ENCODE results near the gene C4B.

Gene C4B

GRCh38 chr6:32070814-32071543 lies 56.4 kb downstream of the C4B start:
- TF ChIP-seq CTCF (IDR thresholded peaks at IDR 0.05; ENCODE audit: poor library complexity, severe bottlenecking) = no peak
- ATAC-seq (ENCODE audit: low read depth) (no peak), DNase-seq (ENCODE audit: low spot score) (peak; percentile 35)

GRCh38 chr6:32073101-32073500 lies 58.5 kb downstream of the C4B start:
- no peak for TF ChIP-seq CTCF (IDR thresholded peaks at IDR 0.05; ENCODE audit: poor library complexity, severe bottlenecking)
- no peaks in the 10 kb centered on the region for H3K36me3 ChIP-seq (ENCODE audit: low read depth)
- ATAC-seq (ENCODE audit: low read depth) (no peak), DNase-seq (ENCODE audit: low spot score) (no peak)
- no peak overlapping the region for H3K4me3 ChIP-seq (ENCODE audit: severe bottlenecking)
- H3K27me3 ChIP-seq (ENCODE audit: insufficient read depth, poor library complexity, severe bottlenecking) = no peaks in the 10 kb centered on the region
- H3K27ac ChIP-seq (ENCODE audit: poor library complexity, severe bottlenecking) = no peak overlapping the region
- H3K4me1 ChIP-seq (ENCODE audit: insufficient read depth, poor library complexity, severe bottlenecking) = peaks cover 11% of the 10 kb centered on the region
- no peaks in the 10 kb centered on the region for H3K9me3 ChIP-seq (ENCODE audit: severe bottlenecking)

More at GRCh38 chr6:32070814-32071543, 56.4 kb downstream of the C4B start:
- Histone ChIP-seq H3K4me1 (ENCODE audit: insufficient read depth, poor library complexity, severe bottlenecking) (no peaks in the 10 kb centered on the region), H3K36me3 (ENCODE audit: low read depth) (no peaks in the 10 kb centered on the region), H3K4me3 (ENCODE audit: severe bottlenecking) (no peak overlapping the region), H3K27ac (ENCODE audit: poor library complexity, severe bottlenecking) (no peak overlapping the region), H3K9me3 (ENCODE audit: severe bottlenecking) (no peaks in the 10 kb centered on the region), H3K27me3 (ENCODE audit: insufficient read depth, poor library complexity, severe bottlenecking) (no peaks in the 10 kb centered on the region)

GRCh38 chr6:32073613-32074012 lies 59.0 kb downstream of the C4B start:
- peak; percentile 38 for DNase-seq (ENCODE audit: low spot score)
- TF ChIP-seq CTCF (IDR thresholded peaks at IDR 0.05; ENCODE audit: poor library complexity, severe bottlenecking) = no peak
- no peaks in the 10 kb centered on the region for H3K27me3 ChIP-seq (ENCODE audit: insufficient read depth, poor library complexity, severe bottlenecking)
- no peak for ATAC-seq (ENCODE audit: low read depth)
- H3K4me3 ChIP-seq (ENCODE audit: severe bottlenecking) = no peak overlapping the region
- H3K9me3 ChIP-seq (ENCODE audit: severe bottlenecking) = no peaks in the 10 kb centered on the region
- peaks cover 11% of the 10 kb centered on the region for H3K4me1 ChIP-seq (ENCODE audit: insufficient read depth, poor library complexity, severe bottlenecking)
- no peak overlapping the region for H3K27ac ChIP-seq (ENCODE audit: poor library complexity, severe bottlenecking)
- no peaks in the 10 kb centered on the region for H3K36me3 ChIP-seq (ENCODE audit: low read depth)

- Histone ChIP-seq H3K27ac (ENCODE audit: poor library complexity, severe bottlenecking) (no peak overlapping the region), H3K4me3 (ENCODE audit: severe bottlenecking) (no peak overlapping the region), H3K36me3 (ENCODE audit: low read depth) (no peaks in the 10 kb centered on the region), H3K9me3 (ENCODE audit: severe bottlenecking) (no peaks in the 10 kb centered on the region), H3K4me1 (ENCODE audit: insufficient read depth, poor library complexity, severe bottlenecking) (peaks cover 18% of the 10 kb centered on the region), H3K27me3 (ENCODE audit: insufficient read depth, poor library complexity, severe bottlenecking) (no peaks in the 10 kb centered on the region)
- ATAC-seq (ENCODE audit: low read depth) = no peak
- DNase-seq (ENCODE audit: low spot score) = no peak
- no peak for TF ChIP-seq CTCF (IDR thresholded peaks at IDR 0.05; ENCODE audit: poor library complexity, severe bottlenecking)
These were observed 60.5 kb downstream of the C4B start for GRCh38 chr6:32074996-32075532.

- no peaks in the 10 kb centered on the region for H3K27me3 ChIP-seq (ENCODE audit: insufficient read depth, poor library complexity, severe bottlenecking)
- H3K9me3 ChIP-seq (ENCODE audit: severe bottlenecking) = no peaks in the 10 kb centered on the region
- H3K27ac ChIP-seq (ENCODE audit: poor library complexity, severe bottlenecking) = peak overlapping the region; percentile 44
- H3K4me3 ChIP-seq (ENCODE audit: severe bottlenecking) = no peak overlapping the region
- no peak for ATAC-seq (ENCODE audit: low read depth)
- no peak for TF ChIP-seq CTCF (IDR thresholded peaks at IDR 0.05; ENCODE audit: poor library complexity, severe bottlenecking)
- H3K4me1 ChIP-seq (ENCODE audit: insufficient read depth, poor library complexity, severe bottlenecking) = peaks cover 21% of the 10 kb centered on the region
- no peaks in the 10 kb centered on the region for H3K36me3 ChIP-seq (ENCODE audit: low read depth)
- no peak for DNase-seq (ENCODE audit: low spot score)
These were observed 61.2 kb downstream of the C4B start for GRCh38 chr6:32075781-32076180.
